ENCODE results near the gene DCTN2.
"Not testable (repeated sequence)": the region's sequence is repeated elsewhere in the genome, so short reads cannot be mapped to it uniquely, and the experiment has no call there.

Gene DCTN2

GRCh38 chr12:57546438-57547287 is at the start of gene DCTN2:
Gene DCTN2, minus strand, starts transcription at chr12:57547192. Its CDS starts 129 bp downstream, at chr12:57547063.
- peak; percentile 86 for DNase-seq

GRCh38 chr12:57593187-57593586 is 46.2 kb upstream of the DCTN2 start:
- no peak for DNase-seq

DNA sequence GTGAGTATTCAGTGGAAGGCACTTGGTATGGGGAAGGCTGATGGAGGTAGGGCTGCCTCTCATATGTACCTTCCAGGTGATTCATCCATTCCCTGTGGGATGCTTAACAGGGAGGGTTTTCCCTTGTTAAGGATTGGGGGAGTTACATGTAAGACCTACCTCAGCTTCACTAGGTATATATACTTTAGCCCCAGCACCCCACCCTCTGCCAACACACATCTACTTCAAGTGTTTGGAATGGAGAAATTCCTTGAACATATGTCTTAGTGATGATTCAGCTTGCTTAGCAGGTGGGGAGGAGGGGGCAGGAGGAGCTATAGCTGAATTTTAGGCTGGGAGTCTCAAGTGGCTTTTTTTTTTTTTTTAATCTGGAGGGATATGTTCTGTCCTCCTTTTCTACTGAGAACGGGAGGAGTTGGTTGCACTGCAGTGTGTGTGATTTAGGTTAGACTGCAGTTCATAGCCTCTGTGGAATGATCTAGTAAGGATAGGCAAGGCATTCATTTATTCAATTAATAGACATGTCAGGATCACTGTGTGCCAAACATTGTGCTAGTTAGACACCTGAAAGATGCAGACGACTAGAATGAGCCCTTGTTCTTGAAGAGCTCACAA is 45.7 kb upstream of the DCTN2 start:
- no peak for DNase-seq

GRCh38 chr12:57591782-57592325 is 44.9 kb upstream of the DCTN2 start:
- DNase-seq = no peak

DNA sequence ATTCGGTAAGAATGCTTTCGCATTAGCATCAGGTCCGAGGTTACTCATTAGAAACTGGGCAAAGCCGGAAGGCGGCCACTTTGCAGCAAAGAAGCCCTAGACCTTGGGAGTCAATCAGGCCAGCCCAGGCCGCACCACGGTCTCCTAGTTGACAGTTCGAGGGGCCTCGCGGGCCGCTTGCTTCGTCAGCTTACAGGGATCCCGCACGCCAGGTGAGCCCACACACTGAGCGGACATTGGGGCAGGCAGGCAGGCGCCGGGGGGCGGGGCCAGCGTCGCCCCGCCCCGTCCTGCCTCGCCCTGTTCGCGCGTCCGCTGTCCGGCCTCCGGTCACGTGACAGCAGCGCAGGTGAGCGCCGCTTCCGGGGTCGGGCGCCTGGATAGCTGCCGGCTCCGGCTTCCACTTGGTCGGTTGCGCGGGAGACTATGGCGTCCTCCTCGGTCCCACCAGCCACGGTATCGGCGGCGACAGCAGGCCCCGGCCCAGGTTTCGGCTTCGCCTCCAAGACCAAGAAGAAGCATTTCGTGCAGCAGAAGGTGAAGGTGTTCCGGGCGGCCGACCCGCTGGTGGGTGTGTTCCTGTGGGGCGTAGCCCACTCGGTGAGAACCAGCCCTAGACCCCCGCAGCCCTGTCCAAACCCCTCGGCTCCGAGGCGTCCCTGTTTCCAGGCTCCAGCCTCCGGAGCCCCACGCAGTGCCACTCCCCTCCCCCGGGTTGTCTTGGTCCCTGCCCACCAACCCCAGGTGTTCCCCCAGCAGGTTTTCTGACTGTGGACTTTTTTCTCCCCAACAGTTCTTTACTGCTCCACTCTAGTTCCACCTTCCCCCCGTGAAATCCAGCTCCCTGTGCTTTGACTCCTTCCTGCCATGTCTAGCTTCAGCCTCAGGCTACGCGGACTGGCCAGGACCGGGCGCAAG is 44.1 kb upstream of the DCTN2 start, which contains the start of gene PIP4K2C:
PIP4K2C (plus strand) TSS at position 329 of the 918 bp plus-strand sequence; CDS start at position 427, 98 bp downstream.
- DNase-seq = peak; percentile 55

- no peak for DNase-seq
Observed at GRCh38 chr12:57590479-57590863, 43.5 kb upstream of the DCTN2 start.

DNA sequence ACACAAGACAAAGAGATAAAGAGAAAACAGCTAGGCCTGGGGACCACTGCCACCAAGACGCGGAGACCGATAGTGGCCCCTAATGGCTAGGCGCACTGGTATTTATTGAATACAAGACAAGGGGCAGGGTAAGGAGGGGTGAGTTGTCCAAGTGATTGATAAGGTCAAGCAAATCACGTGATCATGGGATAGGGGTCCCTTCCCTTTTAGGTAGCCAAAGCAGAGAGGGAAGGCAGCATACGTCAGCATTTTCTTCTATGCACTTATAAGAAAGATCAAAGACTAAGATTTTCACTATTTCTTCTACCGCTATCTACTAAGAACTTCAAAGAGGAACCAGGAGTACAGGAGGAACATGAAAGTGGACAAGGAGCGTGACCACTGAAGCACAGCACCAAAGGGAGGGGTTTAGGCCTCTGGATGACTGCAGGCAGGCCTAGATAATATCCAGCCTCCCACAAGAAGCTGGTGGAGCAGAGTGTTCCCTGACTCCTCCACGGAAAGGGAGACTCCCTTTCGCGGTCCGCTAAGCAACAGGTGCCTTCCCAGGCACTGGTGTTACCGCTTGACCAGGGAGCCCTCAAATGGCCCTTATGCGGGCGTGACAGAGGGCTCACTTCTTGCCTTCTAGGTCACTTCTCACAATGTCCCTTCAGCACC is 42.1 kb upstream of the DCTN2 start:
- DNase-seq = not testable (repeated sequence)

GRCh38 chr12:57586832-57587429 is 39.9 kb upstream of the DCTN2 start:
- DNase-seq = no peak

- no peak for DNase-seq
Observed at GRCh38 chr12:57586128-57586527, 39.1 kb upstream of the DCTN2 start.

DNA sequence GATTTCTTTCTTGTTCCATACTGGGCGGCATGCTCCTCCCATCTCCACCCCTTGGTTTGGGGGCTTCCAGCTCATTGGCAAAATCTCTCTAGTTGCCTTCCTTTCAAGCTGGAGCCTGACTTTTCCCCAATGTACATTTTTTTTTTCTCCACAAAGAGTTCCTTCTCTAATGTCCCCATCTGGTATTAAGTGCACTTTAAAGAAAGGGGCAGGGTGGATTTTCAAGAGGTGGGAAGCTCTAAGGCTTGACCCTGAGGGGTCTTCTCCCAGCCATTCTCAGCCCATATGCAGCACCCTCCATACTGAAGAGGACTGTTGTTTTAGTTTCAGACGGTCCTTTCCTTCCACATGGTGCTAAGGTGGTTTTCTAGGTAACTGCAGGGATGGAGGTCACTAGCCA is 38.2 kb upstream of the DCTN2 start:
- no peak for DNase-seq

GRCh38 chr12:57584690-57585089 is 37.7 kb upstream of the DCTN2 start:
- no peak for DNase-seq

DNA sequence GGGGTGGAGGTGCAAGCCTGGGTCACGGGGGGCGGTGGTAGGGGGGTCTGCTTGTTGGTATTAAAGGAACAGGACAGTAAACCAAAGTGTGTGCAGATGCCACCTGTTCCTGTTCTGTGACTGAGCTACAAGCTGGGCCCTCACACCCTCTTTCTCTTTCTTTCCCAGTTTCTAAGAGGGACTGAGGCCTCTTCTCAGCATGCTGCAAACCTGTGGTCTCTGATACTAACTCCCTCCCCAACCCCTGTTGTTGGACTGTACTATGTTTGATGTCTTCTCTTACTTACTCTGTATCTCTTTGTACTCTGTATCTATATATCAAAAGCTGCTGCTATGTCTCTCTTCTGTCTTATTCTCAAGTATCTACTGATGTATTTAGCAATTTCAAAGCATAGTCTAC is 37.1 kb upstream of the DCTN2 start:
- DNase-seq = no peak

DNA sequence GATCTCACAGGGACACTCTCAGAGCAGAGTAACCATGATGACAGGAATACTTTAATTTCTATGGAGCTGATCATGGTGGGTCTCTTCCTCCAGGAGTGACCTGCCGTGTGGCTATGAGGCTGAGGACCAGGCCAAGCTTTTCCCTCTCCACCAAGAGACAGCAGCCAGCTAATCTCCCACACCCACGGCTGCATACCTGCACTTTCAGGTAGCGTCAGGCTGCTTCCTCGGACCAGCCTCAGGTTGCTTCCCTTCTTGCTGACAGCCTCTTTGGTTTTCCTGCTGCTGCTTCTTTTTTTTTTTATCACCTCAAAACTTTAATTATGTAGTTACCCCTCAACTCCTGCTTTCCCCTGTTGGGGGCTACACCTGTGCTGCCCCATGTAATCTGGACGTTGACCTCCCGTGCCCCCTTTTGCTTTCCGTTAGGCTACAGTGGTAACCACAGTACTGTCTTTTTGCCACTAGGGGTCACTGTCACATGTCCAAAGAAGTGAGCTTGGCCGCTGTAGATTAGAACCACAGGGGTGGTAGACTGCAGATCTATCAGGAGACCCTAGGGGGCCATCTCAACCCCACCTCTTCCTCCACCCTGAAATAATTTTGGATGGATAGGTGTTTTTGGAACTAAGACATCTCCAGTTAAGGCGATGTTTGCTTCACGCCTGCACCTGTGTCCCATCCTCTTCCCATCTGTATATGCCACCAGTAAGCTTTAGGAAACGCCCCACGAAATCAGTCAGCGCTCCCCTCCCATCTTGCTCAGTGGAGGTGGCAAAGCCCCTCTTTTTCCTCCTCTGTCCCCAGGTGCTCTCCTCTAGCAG is 36.2 kb upstream of the DCTN2 start:
- peak; percentile 41 for DNase-seq

DNA sequence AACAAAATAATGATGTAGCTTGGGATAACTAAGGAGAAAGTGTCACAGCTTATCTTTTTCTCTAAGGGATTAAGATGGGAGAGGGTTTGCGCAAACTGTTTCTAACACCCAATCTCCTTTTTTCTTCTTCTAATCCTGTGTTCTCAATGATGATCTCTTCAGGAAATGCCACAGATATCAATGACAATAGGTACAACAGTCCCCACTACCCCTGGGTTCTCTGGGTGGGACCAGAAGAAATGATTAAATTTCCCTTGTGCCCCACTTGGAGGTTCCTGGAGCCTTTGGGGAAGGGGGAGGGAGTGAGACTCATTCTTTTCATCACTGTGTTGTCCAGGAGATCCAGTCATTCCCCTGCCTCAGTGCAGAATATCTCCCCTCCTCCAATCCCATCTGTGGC is 35.4 kb upstream of the DCTN2 start:
- no peak for DNase-seq

GRCh38 chr12:57581802-57582201 is 34.8 kb upstream of the DCTN2 start:
- no peak for DNase-seq

- no peak for DNase-seq
Observed at GRCh38 chr12:57580466-57580795, 33.4 kb upstream of the DCTN2 start.

DNA sequence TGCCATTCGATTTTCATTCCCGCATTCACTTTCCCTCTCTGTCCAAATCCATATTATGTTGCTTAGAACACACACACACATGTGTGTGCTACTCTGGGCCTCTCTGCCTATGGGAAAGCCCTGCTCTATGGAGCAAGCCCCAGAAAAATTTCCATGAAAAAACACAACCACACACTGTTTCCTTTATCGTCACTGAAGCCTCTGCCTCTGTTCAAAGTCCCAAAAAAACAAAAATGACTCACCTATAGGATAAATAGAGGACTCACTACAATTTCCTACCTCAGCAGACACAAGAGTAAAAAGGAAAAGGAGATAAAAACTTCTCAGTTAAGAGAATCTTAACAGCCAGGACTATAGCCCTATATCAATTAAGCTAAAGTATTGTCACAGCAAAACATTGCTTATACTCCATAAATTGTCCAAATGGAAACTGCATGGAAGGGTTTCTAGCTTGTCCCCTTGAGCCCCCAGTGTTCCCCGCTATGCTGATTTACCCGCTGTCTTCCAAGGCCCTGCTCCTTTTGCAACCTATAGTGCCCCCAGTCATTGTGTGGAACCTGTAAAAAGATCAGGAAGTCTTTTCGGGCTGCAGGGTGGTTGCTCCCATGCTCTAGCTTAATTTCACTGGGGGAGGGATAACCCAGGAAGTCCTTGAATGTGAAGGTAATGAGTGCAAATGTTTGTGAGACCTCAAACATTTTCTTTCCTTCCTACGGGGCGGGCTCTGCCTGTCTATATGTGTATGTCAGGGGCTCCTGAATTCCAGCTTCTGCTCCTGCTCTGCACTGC is 32.9 kb upstream of the DCTN2 start:
- no peak for DNase-seq

DNA sequence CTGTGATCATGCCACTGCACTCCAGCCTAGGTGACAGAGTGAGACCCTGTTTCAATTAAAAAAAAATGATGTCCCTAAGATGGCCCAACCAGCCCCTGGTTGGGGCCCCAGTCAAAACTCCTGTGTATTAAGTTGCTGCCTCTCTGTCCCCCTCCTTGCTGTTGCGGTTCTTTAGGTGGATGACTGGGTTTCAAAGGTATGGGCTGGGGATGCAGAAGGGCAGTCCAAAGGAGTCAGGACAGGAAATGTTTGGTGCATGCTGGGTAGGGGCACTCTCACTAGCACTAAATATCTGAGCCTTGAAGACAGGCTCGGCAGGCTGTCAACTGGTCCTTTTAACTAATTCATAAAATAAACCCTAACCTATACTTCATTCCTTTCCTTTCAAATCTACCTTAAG is 32.0 kb upstream of the DCTN2 start:
- no peak for DNase-seq

DNA sequence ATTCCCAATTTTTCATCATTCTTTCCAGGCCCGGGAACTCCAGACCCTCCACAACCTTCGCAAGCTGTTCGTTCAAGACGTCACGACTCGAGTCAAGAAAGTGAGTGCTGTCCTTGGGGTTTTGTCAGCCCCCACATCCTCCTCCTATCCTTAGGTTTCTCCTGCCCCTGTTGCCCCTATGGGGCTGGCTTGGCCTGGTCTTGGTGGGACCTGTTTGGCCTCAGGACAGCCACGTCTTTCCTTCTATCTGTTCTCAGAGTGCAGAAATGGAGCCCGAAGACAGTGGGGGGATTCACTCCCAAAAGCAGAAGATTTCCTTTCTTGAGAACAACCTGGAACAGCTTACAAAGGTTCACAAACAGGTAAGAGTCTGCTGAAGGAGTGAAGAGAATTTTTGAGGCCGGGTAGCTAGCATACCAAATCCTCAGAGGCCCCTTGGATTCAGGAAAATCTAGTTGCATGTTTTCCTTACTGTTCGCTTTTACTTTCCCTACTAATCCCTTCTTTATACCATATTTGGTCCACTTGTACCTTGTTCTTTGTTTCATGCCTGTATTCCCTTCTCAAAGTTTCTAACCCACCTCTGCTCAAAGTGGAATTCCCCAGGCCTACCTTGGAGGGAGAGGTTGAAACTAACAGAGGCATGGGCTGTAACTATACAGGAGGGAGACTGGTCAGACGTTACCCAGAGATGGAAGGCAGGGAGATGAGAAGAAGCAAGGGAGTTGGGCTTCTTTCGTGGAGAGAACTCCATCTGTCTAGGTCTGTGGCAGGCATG is 31.2 kb upstream of the DCTN2 start:
- no peak for DNase-seq
